HFFc6 (cell line): Measurements from ENCODE around the gene SOX15. TPM values are rescaled to one million over a fixed set of nuclear protein-coding genes. Genes with fewer than 3 reads are reported as not detected.

Experiments used
- DNase-seq: peaks from one replicate; pipeline ENCODE4 v3.0.0-alpha.2; 2018
- H3K27ac Mint-ChIP-seq: 2 replicates; pipeline ENCODE4 v1.8.0; 2020; ENCODE audit warnings: mild to moderate bottlenecking, mixed read lengths
- H3K27me3 Mint-ChIP-seq: 2 replicates; pipeline ENCODE4 v1.8.0; 2021; ENCODE audit warnings: mild to moderate bottlenecking, moderate library complexity, mixed read lengths; ENCODE audit not compliant: insufficient read depth
- H3K36me3 Mint-ChIP-seq: 2 replicates; pipeline ENCODE4 v1.8.0; 2021; ENCODE audit warnings: low read depth, mixed read lengths
- H3K4me1 Mint-ChIP-seq: 2 replicates; pipeline ENCODE4 v1.8.0; 2020; ENCODE audit warnings: low read depth, mixed read lengths
- H3K4me3 Mint-ChIP-seq: 2 replicates; pipeline ENCODE4 v1.8.0; 2020; ENCODE audit warnings: mild to moderate bottlenecking, moderate library complexity, mixed read lengths
- H3K9me3 Mint-ChIP-seq: 2 replicates; pipeline ENCODE4 v1.8.0; 2020; ENCODE audit warnings: mild to moderate bottlenecking, mixed read lengths
- CTCF ChIP-seq: fragments of 200-600 bp; sonication (generic); IDR thresholded peaks from 2 replicates; pipeline ENCODE4 v1.5.0; 2021; ENCODE audit warnings: antibody characterized with exemption, mild to moderate bottlenecking
- total RNA-seq, 6 experiments: library from RNA; stranded (reverse); fragmentation: NEBNext Ultra II Directional; extraction: Animal tissue kit (Norgen Biotek cat#: 25700); gene quantifications; 2 replicates in 1 of 6; 3 replicates in 5 of 6; pipeline ENCODE4 v1.2.3, GENCODE V29; 2021

SOX15 gene
- total RNA-seq, 6 experiments from 2014 or later, result 0.62 to 1.0 (median 0.81) TPM

- Mint-ChIP-seq H3K27ac (peak overlapping the region; percentile 100), H3K9me3 (peaks cover 6% of the 10 kb centered on the region), H3K36me3 (peaks cover 42% of the 10 kb centered on the region), H3K27me3 (peaks cover 35% of the 10 kb centered on the region), H3K4me1 (peaks cover 88% of the 10 kb centered on the region), H3K4me3 (peak overlapping the region; percentile 44)
- peak; percentile 17; the same call in 1 of the 2 replicates for TF ChIP-seq CTCF
- no peak for DNase-seq
Measured at GRCh38 chr17:7582396-7583252, 7.3 kb downstream of the SOX15 start.

GRCh38 chr17:7580604-7581575 is 9.0 kb downstream of the SOX15 start:
- H3K27ac Mint-ChIP-seq, result peak overlapping the region; percentile 97
- no peak for DNase-seq
- peaks cover 88% of the 10 kb centered on the region for H3K4me1 Mint-ChIP-seq
- H3K36me3 Mint-ChIP-seq, result peaks cover 55% of the 10 kb centered on the region
- no peak for TF ChIP-seq CTCF
- H3K4me3 Mint-ChIP-seq, result peak overlapping the region; percentile 71
- H3K9me3 Mint-ChIP-seq, result peaks cover 6% of the 10 kb centered on the region
- peaks cover 44% of the 10 kb centered on the region for H3K27me3 Mint-ChIP-seq

DNA sequence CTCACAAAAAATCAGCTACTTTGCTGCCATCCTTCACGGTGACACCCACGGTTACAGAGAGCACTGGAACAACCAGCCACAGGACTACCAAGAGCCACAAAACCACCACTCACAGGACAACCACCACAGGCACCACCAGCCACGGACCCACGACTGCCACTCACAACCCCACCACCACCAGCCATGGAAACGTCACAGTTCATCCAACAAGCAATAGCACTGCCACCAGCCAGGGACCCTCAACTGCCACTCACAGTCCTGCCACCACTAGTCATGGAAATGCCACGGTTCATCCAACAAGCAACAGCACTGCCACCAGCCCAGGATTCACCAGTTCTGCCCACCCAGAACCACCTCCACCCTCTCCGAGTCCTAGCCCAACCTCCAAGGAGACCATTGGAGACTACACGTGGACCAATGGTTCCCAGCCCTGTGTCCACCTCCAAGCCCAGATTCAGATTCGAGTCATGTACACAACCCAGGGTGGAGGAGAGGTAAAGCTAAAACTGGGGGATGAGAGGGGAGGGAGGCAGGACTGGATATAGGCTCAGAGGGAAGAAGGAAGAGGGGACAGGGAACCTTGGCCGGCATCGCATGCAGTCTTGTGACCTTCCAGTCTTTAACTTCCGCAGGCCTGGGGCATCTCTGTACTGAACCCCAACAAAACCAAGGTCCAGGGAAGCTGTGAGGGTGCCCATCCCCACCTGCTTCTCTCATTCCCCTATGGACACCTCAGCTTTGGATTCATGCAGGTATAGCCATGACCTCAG is 9.9 kb downstream of the SOX15 start:
- H3K36me3 Mint-ChIP-seq, result peaks cover 63% of the 10 kb centered on the region
- peaks cover 91% of the 10 kb centered on the region for H3K4me1 Mint-ChIP-seq
- peak overlapping the region; percentile 97 for H3K27ac Mint-ChIP-seq
- no peak for TF ChIP-seq CTCF
- peak overlapping the region; percentile 71 for H3K4me3 Mint-ChIP-seq
- peaks cover 53% of the 10 kb centered on the region for H3K27me3 Mint-ChIP-seq
- peaks cover 6% of the 10 kb centered on the region for H3K9me3 Mint-ChIP-seq
- DNase-seq, result peak; percentile 46

- peak; percentile 96 for DNase-seq
- TF ChIP-seq CTCF, result no peak
- Mint-ChIP-seq H3K27ac (peak within 1 kb of the TSS; percentile 97), H3K4me1 (peaks cover 91% of the 10 kb centered on the region), H3K4me3 (peak within 1 kb of the TSS; percentile 71), H3K27me3 (peaks cover 60% of the 10 kb centered on the region), H3K9me3 (peaks cover 6% of the 10 kb centered on the region), H3K36me3 (peaks cover 64% of the 10 kb centered on the region)
Measured at GRCh38 chr17:7579001-7579833, 10.7 kb downstream of the SOX15 start, which contains the start of gene CD68. CD68 (plus strand) TSS chr17:7579638; CDS start chr17:7579678, 40 bp downstream.
